Stimulated activated naive CD8-positive, alpha-beta T cell treated with anti-CD3 and anti-CD28 coated beads, Interleukin-15, amount 100 ng/mL, for 72 hours (primary cell): ENCODE measurements around the gene RCHY1.
A peak's percentile ranks its signal among the peaks of the same experiment; 100 is the strongest.

Experiments
- ATAC-seq: fragments of 150-1000 bp; cut with Tn5 transposase; 2 replicates; pipeline ENCODE4 v1.10.0; 2021; ENCODE audit warnings: mild to moderate bottlenecking, moderate library complexity
- DNase-seq, 2 donors: peaks; one replicate each; pipeline ENCODE4 v3.0.0; 2021 to 2022
- H3K27ac Mint-ChIP-seq, 2 donors: one replicate each; pipeline ENCODE4 v1.8.0; 2022; ENCODE audit warnings: mild to moderate bottlenecking in 2 of 2, mixed read lengths in 2 of 2, moderate library complexity in 2 of 2
- H3K27me3 Mint-ChIP-seq: one replicate; pipeline ENCODE4 v1.8.0; 2022; ENCODE audit warnings: mixed read lengths
- H3K4me1 Mint-ChIP-seq: one replicate; pipeline ENCODE4 v1.8.0; 2022; ENCODE audit warnings: mild to moderate bottlenecking, mixed read lengths
- H3K4me3 Mint-ChIP-seq, 2 donors: one replicate each; pipeline ENCODE4 v1.8.0; 2022; ENCODE audit warnings: mild to moderate bottlenecking in 2 of 2, mixed read lengths in 2 of 2, moderate library complexity in 1 of 2
- H3K9me3 Mint-ChIP-seq, 2 donors: one replicate each; pipeline ENCODE4 v1.8.0; 2022; ENCODE audit warnings: mixed read lengths in 2 of 2

RCHY1 gene

DNA sequence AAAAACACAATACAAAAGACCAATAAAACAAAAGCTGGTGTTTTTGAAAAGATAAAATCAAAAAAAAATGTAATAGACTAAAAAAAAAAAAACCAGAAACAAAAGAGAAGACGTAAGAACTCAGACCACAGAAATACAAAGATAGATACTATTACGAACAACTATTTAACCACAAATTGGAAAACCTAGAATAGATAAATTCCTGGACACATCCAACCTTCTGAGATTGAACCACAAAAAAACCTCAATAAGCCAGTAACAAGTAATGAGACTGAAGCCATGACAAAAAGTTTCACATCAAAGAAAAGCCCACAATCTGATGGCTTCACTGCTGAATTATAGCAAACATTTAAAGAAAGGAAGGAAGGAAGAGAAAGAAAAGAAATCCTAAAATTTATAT lies 16.2 kb downstream of the RCHY1 start:
- Mint-ChIP-seq H3K9me3 (peaks cover 0 to 6% of the 10 kb centered on the region in 2 donors), H3K4me1 (peaks cover 27% of the 10 kb centered on the region), H3K4me3 (no peak overlapping the region), H3K27me3 (no peaks in the 10 kb centered on the region), H3K27ac (peak overlapping the region in 1 of 2 donors; percentile 73)
- DNase-seq (no peak), ATAC-seq (no peak)

DNA sequence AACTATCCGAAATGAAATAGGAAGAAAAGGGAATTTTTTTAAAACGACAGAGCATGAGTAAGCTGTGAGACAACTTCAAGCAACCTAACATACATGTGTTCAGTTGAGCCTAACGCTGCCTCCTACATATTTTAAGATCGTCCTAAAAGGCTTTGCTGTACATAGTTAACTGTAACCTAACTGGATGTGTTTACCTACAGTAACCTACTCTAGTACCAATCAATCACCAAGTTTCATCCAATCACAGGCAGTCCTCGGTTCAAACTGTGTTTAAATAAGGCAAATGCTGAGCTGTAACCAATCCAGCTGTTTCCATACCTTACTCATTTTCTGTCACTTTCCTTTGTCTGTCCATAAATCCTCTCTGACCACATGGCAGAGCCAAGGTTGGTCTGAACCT lies 17.1 kb downstream of the RCHY1 start:
- DNase-seq (no peak), ATAC-seq (no peak)
- peaks cover 0 to 6% of the 10 kb centered on the region in 2 donors for H3K9me3 Mint-ChIP-seq
- H3K4me3 Mint-ChIP-seq: no peak overlapping the region
- no peaks in the 10 kb centered on the region for H3K27me3 Mint-ChIP-seq
- H3K27ac Mint-ChIP-seq: peak overlapping the region in 1 of 2 donors; percentile 31
- peaks cover 27% of the 10 kb centered on the region for H3K4me1 Mint-ChIP-seq

DNA sequence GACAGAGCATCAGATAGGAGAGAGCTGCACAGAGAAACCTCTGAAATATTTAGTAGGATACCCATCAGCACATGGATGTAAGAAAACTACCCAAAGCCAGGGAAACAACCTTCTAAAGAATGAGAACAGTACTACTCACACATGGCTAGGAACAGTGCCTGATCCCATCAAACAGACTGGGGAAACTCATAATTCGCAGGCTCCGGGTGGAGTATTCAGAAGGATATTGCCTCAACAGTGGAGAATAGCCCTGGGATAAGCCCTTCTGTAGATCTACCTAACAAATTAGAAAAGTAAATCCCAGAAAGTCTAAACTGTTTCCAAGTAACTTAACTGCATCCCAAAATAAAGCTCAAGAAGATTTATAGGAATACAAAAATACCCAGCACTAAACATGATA lies 17.8 kb downstream of the RCHY1 start:
- Mint-ChIP-seq H3K9me3 (peaks cover 0 to 6% of the 10 kb centered on the region in 2 donors), H3K4me3 (no peak overlapping the region), H3K27ac (no peak overlapping the region), H3K4me1 (peaks cover 27% of the 10 kb centered on the region), H3K27me3 (no peaks in the 10 kb centered on the region)
- ATAC-seq: no peak
- no peak for DNase-seq

DNA sequence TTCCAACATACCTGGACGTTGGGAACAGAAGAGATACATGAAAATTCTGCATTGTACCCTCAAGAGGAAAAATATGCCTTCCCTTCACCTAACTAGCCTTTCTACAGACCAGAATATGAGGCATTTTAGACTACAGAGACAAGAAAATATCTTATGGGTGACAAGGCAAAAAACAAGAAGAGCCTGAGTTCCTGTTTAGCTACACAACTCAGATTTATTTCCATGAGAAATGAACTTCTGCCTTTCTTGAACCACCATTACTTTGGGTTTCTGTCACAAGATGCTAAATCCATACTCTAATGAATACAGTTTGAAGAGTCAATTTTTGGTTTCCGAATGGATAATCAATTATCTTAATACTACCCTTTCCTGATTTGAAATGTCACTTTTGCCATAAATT lies 18.7 kb downstream of the RCHY1 start:
- H3K27me3 Mint-ChIP-seq: no peaks in the 10 kb centered on the region
- no peak overlapping the region for H3K27ac Mint-ChIP-seq
- no peak for ATAC-seq
- H3K9me3 Mint-ChIP-seq: peaks cover 0 to 6% of the 10 kb centered on the region in 2 donors
- H3K4me3 Mint-ChIP-seq: no peak overlapping the region
- no peak for DNase-seq
- H3K4me1 Mint-ChIP-seq: peaks cover 27% of the 10 kb centered on the region

DNA sequence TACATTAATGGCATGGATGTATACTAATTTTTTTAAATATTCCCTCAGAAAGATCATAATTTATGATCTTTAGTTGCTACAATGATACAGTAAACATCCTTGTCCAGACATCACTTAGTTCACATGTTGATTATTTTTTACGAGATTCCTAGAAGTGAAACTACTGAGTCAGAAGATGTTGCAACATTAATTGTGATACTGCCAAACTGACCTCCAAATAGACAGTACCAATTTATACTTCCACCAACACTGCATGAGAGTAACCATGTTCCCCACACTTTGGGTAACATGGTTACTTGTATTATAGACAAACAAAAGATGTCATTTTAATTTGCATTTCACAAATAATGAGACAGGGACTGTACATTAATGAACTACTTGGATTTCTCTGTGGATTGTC lies 19.6 kb downstream of the RCHY1 start:
- DNase-seq (no peak), ATAC-seq (no peak)
- H3K4me1 Mint-ChIP-seq: peaks cover 27% of the 10 kb centered on the region
- peaks cover 0 to 6% of the 10 kb centered on the region in 2 donors for H3K9me3 Mint-ChIP-seq
- no peak overlapping the region for H3K4me3 Mint-ChIP-seq
- H3K27ac Mint-ChIP-seq: no peak overlapping the region
- no peaks in the 10 kb centered on the region for H3K27me3 Mint-ChIP-seq

DNA sequence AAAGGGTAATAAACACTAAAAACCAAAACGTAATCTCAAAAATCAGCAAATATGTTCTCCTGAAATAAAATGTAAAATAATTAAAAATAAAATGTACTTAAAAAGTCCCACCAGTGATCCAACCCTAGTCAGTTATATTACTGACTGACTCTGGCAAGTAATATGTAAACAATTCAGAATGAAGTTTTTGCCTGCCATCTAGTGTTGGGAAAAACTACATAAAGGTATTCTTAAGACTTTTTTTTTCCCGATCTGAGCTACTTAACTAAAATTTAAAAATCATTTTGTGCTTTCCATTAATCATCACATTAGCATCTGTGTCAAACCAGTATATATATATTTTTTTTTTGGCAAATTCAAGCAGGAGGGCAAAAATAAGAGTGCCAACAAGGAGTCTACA lies 24.0 kb downstream of the RCHY1 start:
- ATAC-seq: no peak
- Mint-ChIP-seq H3K27me3 (no peaks in the 10 kb centered on the region), H3K4me1 (no peaks in the 10 kb centered on the region), H3K9me3 (no peaks in the 10 kb centered on the region), H3K4me3 (no peak overlapping the region), H3K27ac (no peak overlapping the region)
- DNase-seq: no peak

DNA sequence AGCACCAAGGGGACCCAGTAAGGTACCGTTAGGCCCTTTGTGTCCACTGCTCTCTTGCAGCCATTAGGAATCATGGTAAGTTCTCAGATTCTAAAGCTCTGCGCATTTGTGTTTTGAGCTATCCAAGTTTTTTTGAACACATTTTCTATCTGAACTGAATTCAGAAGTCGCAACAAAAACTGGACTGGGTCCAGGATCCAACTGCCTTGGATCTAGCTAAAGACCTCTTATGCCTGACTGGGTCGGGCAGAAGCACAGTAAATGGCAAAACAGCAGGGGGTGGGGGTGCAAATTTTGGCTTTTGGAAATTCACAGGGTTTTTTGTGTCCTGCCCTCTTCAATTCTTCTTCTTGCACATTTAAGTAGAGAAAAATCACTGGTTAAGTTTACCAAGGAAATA lies 30.0 kb downstream of the RCHY1 start:
- Mint-ChIP-seq H3K9me3 (no peaks in the 10 kb centered on the region), H3K27me3 (no peaks in the 10 kb centered on the region), H3K27ac (no peak overlapping the region), H3K4me3 (no peak overlapping the region), H3K4me1 (no peaks in the 10 kb centered on the region)
- ATAC-seq (no peak), DNase-seq (no peak)

DNA sequence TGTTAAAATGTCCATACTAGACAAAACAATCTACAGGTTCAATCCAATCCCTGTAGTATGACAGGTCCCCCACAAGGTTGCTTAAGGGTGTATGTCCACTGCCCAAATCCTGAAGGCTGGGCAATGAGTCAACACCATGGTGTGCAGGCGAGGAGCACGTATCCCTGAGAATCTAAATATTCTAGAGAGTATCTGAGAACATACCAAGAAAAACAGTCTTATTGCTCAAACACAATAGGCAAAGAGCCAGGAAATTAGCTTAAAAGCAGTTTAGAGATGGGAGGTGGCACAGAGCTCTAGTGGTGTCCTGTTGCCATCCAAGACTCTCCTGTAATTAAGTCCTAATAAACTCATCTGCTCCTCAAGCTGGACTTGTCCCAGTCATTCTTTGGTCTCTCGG lies 37.0 kb downstream of the RCHY1 start:
- H3K4me3 Mint-ChIP-seq: no peak overlapping the region
- no peak for DNase-seq

DNA sequence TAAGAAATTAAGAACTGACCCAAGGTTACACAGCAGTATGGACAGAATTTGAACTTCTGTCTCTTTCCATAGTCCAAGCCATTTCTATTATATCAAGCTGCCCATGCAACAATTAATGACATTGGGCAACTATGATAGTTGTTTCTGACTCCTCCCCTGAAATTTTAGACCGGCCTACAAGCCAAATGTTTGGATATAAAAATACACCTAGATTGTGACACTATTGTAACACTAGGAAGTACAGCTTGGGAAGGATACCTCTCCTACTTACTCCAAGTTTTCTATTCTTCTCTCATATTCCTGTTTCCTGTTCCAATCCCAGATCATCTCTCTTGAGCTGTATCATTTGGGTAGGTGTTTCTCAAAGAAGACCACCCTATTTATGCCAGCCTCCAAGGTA lies 43.5 kb downstream of the RCHY1 start:
- H3K27ac Mint-ChIP-seq: no peak overlapping the region

More for the DNA sequence above, 37.0 kb downstream of the RCHY1 start:
- no peak overlapping the region for H3K27ac Mint-ChIP-seq
- H3K4me1 Mint-ChIP-seq: no peaks in the 10 kb centered on the region
- peaks cover 12 to 23% of the 10 kb centered on the region in 2 donors for H3K9me3 Mint-ChIP-seq
- H3K27me3 Mint-ChIP-seq: no peaks in the 10 kb centered on the region
- no peak for ATAC-seq

DNA sequence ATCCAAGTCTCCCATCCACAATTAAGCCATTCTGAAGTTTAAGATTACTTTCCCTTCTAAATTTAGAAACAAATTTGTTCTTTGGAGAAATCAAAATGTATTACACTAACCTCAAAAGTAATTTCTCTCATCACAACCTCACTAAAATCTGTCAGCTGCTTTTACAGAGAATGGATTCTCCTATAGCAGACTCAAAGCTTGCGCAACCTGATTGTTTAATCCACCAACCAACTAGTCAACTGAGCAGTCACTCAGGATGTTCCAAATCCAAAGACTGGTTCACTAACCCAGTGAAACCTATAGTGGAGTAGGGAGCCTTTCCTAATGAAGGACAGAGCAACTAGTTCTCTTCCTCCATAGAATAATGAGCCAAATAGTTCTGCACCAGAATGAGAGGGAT lies 44.3 kb downstream of the RCHY1 start:
- no peak overlapping the region for H3K27ac Mint-ChIP-seq
- no peaks in the 10 kb centered on the region for H3K27me3 Mint-ChIP-seq
- no peak overlapping the region for H3K4me3 Mint-ChIP-seq
- H3K4me1 Mint-ChIP-seq: no peaks in the 10 kb centered on the region
- no peak for ATAC-seq
- DNase-seq: no peak
- H3K9me3 Mint-ChIP-seq: no peaks in the 10 kb centered on the region

More for the DNA sequence above, 43.5 kb downstream of the RCHY1 start:
- Mint-ChIP-seq H3K4me1 (no peaks in the 10 kb centered on the region), H3K9me3 (no peaks in the 10 kb centered on the region), H3K4me3 (no peak overlapping the region), H3K27me3 (no peaks in the 10 kb centered on the region)
- no peak for DNase-seq
- ATAC-seq: no peak

DNA sequence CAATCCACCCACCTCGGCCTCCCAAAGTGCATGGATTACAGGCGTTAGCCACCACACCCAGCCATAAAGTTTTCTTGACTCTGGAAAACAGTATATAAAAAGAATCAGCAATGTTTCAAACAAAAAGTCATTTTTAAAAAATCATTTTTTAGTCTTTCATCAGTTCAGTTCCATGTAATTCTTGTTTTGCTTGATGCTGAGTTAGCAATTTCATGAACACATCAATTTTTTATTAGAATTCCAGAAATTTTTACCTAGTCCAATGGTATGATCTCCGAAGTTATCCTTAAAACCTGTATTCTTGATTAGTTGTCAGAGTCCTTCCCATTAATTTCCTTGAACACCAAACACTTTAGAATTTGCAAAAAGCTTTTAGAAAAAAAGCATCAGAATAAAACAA lies 56.8 kb downstream of the RCHY1 start:
- DNase-seq: no peak
- Mint-ChIP-seq H3K27me3 (no peaks in the 10 kb centered on the region), H3K4me1 (no peaks in the 10 kb centered on the region), H3K9me3 (peaks cover 5 to 7% of the 10 kb centered on the region in 2 donors), H3K27ac (no peak overlapping the region), H3K4me3 (no peak overlapping the region)
- ATAC-seq: no peak

DNA sequence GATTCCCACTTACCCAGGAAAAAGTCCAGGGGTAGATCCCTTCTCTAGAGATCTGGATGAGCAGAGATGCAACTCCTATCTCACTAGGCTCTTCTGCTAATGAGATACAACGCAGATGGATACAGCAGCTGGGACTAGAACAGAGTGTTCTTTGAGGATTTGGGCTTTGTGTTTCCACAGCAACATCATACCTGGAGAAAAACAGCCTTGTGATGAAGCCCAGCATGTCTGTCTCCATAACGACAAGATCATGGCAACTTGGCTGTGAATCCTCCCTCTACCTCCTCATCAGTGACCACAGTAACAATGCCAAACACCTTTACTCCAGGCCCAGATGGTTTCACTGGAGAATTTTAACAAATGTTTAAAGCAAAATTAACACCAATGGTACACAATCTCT lies 80.1 kb downstream of the RCHY1 start:
- no peak for DNase-seq
- Mint-ChIP-seq H3K27me3 (peaks cover 9% of the 10 kb centered on the region), H3K4me1 (no peaks in the 10 kb centered on the region), H3K9me3 (peaks cover 16 to 24% of the 10 kb centered on the region in 2 donors), H3K4me3 (no peak overlapping the region), H3K27ac (no peak overlapping the region)
- no peak for ATAC-seq

DNA sequence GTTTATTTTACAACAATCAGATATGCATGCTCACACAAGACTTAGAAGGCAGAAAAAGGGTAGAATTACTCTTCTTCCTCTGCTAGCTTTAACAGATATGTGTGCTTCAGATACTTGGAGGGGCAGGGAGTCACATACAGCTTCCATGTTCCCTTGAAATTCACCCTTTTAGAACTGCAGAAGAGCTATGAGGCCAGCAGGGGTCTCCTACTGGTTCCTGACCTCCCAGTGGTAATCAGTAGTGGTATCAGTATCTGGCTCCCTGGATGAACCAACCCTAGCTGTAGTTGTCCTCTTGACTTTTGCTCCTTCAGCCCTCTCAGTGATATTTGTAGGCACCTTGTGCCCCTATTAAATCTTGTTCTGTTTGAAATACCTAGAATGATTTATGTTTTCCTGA lies 81.5 kb downstream of the RCHY1 start:
- Mint-ChIP-seq H3K4me3 (no peak overlapping the region), H3K27ac (no peak overlapping the region), H3K27me3 (peaks cover 9% of the 10 kb centered on the region), H3K9me3 (peaks cover 16 to 24% of the 10 kb centered on the region in 2 donors), H3K4me1 (no peaks in the 10 kb centered on the region)
- DNase-seq (no peak), ATAC-seq (no peak)

DNA sequence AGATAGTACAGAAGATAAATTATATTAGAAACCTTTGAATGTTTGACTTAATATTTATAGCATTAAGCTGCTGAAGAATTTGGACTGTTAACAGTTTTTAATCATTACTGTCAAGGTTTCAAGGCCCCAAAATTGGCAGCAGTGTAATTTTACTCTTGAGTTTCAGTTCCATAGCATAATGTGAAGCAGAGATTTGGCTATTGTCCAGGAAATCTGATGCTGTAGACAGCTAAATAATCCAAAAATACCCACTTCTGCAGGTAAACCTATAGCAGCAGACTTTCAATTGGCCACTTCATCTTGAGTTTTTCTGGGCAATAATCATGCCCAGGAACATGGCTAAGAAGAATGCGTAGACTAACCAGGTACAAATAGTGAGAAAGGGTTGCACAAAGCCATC lies 85.0 kb downstream of the RCHY1 start:
- Mint-ChIP-seq H3K4me1 (no peaks in the 10 kb centered on the region), H3K4me3 (no peak overlapping the region), H3K27me3 (no peaks in the 10 kb centered on the region), H3K9me3 (no peaks in the 10 kb centered on the region), H3K27ac (no peak overlapping the region)
- DNase-seq (no peak), ATAC-seq (no peak)
